Measurements from ENCODE around the gene PRSS53.
"Not testable (repeated sequence)": the region's sequence is repeated elsewhere in the genome, so short reads cannot be mapped to it uniquely, and the experiment has no call there.

The PRSS53 gene

DNA sequence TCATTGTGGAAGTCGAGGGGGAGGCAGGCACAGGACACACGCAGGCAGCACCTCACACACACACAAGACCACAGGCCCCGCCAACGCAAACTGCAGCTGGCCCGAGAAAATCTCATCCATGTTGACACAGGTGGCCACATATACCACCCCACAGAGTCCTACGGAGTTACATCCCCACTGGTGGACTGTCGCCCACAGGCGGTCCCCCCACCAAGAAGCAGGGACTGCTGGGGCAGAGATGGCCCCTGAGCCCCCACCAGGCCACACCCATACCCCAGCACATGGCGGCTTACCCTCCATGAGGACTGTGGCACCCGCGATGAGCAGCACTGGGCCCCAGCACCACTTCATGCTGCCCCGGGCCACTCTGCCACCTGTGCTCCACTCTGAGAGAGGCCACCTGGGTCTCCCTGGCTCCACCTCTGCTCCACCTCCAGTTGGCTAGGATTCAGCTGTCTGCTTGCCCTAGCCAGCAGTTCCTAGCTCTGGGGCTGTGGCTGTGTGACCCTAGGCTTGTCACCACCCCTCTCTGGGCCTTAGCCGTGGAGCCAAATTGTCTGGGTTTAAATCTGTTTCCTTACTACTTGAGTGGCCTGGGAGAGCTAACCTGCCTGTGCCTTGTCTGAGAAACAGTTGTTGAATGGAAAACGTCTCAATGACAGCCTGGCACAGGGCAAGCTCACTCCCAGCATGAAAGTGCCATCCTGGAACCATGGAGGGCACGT, at the start of gene PRSS53:
TSS of gene PRSS53 (minus strand) at position 485 of the 725 bp plus-strand sequence. CDS start at position 351, 134 bp downstream.
- DNase-seq = no peak

DNA sequence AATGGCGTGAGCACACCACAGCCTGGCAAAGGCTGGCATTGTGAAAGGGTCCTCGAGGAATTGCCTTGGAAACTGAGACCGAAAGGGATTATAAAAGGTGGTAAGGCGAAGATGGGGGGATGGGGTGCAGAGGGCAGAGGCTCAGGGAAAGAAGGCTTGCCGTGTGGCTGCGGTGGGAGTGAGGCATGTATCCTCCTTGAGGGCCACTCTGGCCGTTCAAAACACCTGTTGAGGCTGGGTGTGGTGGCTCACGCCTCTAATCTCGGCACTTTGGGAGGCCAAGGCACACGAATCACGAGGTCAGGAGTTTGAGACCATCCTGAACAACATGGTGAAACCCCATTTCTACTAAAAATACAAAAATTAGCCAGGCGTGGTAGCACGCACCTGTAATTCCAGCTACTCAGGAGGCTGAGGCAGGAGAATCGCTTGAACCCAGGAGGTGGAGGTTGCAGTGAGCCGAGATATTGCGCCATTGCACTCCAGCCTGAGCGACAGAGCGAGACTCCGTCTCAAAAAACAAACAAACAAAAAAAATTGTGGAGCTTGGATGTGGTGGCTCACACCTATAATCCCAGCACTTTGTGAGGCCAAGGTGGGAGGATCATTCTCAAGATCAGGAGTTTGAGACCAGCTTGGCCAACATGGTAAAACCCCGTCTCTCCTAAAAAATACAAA, 48.2 kb upstream of the PRSS53 start:
- DNase-seq = not testable (repeated sequence)

DNA sequence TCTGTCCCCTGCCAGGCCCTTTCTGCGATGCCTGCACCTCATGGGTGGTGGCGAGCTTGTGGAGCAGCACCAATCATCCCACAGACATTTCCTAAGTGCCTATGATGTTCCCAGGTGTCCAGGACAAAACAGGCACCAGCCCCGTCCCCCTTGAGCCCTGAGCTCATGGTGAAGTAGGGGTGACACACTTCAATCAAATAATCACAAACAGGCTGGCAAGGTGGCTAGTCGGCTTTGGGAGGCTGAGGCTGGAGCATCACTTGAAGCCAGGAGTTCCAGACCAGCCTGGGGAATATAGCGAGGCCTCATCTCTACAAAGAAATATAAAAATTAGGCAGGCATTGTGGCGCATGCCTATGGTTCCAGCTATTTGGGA, 47.5 kb upstream of the PRSS53 start:
- no peak for DNase-seq

DNA sequence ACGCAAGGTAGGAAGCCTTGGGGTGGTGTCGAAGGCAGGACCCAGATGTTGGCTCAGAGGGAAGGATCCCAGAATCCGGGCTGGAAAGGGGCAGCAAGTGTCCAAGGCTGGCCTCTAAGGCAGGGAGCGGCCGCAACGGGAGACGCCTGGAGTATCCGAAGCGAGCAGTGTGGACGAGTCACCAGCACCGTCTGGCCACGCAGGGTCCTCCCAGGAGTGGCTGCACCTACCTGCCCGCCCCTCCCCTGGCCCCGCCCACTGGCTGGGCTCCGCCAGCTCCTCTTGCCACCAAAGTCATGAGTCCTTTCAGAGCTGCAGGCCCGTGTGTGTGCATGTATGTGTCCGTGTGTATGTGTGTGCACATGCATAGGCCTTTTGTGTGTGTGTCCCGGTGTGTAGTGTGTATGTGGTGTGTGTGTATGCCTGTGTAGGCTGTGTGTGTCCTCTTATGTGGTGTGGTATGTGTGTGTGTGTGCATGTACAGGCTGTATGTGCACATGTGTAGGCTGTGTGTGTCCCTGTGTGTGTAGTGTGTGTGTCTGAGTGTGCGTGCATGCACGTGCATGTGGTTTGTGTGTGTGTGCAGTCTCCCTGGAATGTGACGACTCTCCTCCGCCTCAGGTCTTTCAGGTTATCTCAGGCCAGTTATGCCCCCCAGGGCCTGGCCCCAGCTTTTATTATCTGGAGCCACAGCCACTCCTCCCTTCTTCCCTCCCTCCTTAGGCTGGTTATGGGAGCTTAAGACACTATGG, 47.0 kb upstream of the PRSS53 start, which contains the start of gene PRSS8:
TSS of gene PRSS8 (minus strand) at position 193 of the 752 bp plus-strand sequence. CDS start 229 bp downstream, outside the sequence.
- DNase-seq = no peak

DNA sequence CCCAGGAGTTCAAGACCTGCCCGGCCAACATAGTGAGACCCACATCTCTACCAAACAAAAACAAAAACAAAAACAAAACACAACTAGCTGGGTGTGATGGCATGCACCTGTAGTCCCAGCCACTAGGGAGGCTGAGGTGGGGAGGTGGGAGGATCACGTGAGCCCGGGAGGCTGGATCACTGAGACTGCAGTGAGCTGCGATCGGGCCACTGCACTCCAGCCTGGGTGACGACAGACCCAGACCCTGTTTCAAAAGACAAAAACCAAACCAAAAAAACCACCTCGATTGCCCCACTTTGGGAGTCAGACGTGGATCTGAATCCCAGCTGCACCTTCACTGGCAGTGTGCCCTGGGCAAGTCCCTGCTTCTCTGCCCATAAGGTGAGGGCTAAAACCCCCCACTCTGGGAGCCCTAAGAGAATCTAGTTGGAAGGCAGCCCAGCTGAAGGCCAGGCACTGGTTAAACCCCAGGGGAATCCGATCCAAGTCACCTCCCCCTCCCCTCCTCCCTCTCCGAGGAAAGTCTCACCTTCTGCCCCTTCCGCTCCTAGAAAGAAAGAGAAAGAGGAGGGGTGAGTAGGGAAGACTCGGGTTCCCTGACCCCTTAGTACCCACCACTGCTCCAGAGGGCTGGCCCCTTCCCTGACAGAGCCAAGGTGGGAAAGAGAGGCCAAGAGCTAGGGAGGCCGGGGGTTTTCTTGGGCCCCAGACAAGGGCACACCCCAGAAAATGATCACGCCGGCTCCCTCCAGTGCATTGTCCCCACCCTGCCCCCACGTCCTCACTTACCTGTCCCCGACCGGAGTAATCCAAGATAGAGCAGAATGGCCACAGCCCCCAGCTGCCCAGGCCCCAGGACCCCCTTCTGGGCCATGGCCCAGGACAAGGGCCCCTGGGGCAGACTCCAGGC, 46.1 kb upstream of the PRSS53 start:
- no peak for DNase-seq

DNA sequence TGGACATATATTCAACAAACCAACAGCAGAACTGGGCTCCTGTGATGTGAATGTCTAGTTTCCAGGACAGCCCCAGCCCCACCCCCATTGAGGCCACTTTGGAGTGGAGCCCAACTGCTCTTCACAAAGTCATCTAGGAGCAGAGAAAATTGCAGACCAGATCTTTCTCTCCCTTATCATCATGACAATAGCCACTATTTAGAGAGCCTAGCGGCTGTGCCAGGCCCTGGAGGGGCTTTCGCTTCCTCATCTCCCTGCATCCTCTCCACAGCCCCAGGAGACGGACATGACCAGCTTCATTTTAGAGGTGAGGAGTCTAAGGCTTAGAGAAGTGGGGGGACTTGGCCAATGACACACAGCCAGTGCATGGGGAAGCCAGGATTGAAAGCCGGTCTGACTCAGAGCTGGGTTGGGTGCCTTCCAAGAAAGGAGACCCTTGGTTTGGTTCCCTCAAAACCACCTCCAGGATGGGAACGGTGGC, 45.4 kb upstream of the PRSS53 start:
- no peak for DNase-seq

DNA sequence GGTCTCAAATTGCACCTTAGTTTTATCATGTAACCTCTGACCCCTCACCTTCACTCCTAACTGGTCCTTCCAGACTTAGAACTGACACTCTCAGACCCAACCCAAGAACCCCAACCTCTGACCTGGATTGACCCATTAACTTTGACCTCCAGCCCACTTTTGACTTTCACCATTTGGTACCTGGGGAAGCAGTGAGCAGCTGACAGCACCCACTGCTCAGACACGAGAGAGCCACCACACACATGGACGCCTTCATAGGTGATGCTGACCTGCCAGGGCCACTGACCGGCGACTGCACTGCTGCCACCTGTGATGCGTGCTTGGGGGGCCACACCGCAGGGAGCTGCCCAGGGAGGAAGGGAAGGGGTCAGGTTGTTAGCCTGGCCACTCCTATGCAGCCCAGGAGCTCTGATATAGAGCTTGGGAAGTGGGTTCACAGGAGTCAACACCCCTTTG, 44.3 kb upstream of the PRSS53 start:
- DNase-seq = no peak

DNA sequence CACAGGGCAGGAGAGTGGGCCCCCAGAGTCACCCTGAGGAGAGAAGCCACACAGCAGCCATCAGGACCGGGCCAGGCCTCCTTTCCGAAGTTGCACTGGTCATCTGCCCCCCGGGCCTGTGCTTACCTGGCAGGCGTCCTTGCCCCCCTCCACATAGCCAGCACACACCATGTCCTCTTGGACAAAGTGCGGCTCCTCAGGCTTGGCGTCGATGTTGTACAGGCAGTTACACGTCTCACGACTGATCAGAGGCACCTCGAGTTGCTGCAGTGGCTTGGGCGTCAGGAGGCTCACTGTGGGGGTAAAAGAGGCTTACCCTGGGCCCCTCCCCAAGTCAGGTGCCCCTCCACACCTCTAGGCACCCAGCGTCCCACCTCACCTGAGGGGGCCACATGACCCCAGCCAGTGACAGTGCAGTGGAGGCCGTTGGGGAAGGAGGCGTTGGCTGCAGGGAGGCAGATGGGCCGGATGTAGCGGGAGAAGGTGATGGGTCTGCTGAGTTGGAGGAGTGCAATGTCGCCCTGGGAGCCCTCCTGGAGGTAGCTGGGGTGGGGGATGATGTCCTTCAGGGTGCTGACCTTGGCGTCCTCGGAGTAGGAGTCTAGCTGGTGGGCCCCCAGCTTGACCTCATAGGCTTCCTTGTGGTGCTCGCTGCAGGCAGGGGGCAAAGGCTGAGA, 43.7 kb upstream of the PRSS53 start:
- no peak for DNase-seq

DNA sequence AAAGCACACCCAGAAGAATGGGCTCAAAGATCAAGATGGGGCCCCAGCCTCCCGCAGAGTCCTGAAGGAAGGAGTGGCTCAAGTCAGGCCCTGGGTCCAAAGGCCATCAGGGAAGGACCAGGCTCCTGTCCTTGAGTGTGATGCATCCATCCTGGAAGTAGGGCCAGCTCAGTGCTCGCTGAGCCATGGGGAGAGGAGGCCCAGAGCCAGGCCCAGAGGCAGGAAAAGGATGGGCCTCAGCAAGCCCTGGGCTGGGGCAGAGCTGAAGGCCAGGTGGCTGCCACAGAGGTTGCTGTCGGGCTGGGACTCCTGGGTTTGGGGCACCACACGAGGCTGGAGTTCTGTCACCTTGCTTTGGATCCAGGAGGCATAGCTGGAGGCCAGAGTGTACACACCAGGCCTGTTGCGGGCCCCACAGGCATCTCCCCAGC, 43.1 kb upstream of the PRSS53 start:
- no peak for DNase-seq

DNA sequence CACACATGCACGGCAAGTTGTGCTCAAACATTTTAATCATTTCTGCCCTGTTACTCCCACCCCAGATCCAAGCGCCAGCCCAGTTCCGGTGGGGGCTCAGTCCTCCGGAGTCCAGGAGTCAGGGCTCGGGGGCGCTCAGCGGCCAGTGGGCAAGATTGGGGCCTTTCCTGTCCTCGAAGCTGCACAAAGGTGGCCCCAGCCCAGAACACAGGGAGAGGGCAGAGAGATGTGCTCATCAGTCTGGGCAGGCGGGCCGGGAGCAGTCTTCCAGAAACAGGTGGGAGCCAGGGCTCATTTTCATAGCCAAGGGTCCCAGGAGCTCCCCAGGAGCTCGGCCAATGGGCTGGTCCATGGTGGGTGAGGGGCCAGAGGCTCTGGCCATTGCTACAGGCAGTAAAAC, 42.7 kb upstream of the PRSS53 start:
- DNase-seq = no peak

DNA sequence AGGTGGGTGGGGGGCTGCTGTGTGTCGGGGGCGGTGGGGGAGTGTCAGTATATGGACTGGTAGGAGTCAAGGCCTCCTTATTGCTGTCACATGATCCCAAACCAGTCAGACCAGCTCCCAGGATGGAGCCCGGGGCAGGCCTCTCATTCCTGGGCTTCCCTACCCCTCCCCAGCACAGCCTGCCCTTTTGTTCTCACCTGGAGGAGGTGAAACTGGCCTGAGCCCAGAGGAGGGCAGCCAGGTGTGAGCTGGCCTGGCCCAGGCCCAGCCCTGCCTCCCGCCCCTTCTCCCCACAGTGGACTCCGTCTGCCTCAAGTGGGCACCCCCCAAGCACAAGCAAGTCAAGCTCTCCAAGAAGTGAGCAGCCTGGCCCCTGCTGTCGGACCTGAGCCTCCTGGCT, 42.2 kb upstream of the PRSS53 start:
- DNase-seq = no peak

DNA sequence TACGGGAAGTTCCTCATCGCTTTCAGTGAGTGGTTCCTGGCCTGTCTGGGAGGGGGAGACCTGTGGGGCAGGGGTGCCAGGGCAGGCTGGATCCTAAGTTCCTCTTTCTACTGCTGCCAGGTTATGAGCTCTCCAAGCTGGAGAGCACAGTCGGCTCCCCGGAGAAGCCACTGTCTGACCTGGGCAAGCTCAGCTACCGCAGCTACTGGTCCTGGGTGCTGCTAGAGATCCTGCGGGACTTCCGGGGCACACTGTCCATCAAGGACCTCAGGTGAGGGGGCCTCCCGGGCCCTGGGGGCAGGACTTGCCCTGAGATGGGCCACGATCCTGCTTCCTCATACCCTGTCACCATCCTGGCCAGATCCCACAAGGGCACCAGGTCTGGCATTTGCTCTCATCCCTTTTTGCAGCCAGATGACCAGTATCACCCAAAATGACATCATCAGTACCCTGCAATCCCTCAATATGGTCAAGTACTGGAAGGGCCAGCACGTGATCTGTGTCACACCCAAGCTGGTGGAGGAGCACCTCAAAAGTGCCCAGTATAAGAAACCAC, 41.7 kb upstream of the PRSS53 start:
- no peak for DNase-seq

DNA sequence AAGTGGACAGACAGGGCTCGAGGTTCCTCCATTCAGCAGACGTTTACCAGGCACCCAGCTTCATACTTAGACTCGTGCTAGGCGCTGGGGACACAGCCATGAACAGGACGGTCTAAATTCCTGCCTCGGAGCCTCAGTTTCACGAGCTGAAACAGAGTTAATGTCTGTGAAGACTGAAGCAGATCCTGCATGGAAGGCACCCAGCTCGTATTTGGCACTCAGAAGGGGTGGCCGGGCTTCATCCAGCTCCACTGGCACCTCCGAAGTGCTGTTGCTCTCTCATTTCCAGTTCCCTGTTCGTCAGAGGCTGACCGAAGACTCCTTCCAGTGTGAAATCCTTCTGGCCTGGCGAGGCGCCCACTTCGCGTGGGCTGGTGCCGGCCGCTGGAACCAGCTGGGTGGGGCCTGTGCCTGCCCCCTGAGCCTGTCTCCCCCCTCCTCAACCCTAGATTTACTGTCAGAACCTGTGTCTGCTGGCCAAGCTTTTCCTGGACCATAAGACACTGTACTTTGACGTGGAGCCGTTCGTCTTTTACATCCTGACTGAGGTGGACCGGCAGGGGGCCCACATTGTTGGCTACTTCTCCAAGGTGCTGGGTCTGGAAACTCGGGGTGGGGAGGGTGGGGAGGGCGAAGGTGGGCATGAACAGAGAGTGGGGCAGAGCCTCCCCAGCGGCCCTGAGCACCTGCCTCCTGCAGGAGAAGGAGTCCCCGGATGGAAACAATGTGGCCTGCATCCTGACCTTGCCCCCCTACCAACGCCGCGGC, 41.0 kb upstream of the PRSS53 start:
- no peak for DNase-seq

DNA sequence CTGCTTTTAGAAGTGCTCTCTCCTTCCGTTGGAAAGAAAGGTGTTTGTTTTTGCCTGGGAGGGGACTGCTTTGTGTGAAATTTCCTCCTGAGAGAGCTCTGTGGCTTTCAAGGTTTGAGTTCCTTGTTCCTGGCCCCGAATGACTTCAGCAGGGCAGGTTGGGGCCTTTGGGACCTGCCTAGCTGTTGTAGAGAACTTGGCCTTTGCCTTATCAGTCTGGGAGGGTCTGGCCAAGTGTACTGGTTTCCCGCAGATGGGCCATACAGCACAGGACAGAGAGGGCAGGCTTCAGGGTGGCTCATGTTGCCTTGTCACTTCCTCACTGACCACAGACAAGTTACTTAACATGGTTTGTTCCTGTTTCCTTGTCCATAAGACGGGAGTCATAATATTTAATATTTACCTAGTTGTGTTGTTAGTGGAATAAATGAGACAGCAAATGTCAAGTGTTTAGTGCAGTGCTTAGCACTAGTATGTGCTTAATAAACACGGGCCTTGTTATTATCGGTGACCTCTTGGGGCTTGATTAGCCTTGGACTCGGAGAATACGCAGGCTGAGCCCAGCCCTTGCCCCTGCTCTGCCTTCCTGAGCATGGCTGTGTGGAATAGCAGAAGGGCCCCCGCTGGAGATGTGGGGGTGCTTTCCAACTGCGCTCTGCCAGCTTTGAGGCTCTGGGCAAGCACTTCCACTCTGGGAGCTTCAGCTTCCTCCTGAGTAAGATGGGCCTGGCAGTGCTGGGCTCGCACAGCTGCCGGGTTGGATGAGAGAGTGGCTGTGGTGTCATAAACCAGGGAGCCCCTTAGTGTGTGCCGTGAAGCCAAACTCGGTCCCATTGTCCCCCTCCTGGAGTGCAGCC, 40.2 kb upstream of the PRSS53 start:
- DNase-seq = no peak

DNA sequence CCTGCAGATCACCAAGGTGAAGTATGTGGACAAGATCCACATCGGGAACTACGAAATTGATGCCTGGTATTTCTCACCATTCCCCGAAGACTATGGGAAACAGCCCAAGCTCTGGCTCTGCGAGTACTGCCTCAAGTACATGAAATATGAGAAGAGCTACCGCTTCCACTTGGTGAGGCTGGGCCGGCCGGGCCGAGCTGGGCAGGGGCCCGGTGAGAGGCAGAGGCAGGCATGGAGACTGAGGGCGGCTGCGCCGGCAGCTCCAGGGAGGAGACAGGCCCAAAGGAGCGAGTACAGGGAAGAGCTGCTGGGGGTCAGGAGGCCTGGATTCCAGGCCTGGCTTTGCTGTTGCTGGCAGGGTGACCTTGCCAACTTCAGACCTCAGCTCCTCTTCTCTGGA, 38.4 kb upstream of the PRSS53 start:
- DNase-seq = no peak

DNA sequence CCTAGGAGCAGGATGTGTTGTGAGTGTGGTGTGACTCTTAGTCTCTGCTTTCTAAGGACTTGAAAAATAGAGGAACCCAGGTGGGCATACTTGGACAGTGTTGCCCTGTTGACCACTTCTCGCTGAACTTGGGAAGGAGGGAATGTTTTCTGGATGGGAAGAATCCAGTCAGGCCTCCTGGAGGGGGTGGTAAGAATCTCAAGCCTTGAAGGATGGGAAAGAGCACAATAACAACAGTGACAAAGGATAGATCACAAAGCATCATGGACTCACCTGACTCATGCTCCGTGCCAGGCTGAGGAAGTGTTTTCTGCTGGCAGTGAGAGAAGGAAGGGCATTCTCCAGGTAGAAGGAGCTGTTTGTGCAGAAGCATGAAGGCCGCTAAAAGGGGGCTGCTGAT, 37.1 kb upstream of the PRSS53 start:
- no peak for DNase-seq

DNA sequence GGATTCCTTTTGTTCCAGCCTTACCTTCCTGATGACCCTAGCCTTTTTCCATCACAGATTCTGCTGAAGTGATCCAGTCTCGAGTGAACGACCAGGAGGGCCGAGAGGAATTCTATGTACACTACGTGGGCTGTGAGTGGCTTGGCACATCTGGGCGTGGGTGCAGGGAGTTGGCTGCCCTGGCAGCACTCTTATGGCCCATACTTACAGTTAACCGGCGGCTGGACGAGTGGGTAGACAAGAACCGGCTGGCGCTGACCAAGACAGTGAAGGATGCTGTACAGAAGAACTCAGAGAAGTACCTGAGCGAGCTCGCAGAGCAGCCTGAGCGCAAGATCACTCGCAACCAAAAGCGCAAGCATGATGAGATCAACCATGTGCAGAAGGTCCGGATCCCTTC, 31.4 kb upstream of the PRSS53 start:
- DNase-seq = no peak

DNA sequence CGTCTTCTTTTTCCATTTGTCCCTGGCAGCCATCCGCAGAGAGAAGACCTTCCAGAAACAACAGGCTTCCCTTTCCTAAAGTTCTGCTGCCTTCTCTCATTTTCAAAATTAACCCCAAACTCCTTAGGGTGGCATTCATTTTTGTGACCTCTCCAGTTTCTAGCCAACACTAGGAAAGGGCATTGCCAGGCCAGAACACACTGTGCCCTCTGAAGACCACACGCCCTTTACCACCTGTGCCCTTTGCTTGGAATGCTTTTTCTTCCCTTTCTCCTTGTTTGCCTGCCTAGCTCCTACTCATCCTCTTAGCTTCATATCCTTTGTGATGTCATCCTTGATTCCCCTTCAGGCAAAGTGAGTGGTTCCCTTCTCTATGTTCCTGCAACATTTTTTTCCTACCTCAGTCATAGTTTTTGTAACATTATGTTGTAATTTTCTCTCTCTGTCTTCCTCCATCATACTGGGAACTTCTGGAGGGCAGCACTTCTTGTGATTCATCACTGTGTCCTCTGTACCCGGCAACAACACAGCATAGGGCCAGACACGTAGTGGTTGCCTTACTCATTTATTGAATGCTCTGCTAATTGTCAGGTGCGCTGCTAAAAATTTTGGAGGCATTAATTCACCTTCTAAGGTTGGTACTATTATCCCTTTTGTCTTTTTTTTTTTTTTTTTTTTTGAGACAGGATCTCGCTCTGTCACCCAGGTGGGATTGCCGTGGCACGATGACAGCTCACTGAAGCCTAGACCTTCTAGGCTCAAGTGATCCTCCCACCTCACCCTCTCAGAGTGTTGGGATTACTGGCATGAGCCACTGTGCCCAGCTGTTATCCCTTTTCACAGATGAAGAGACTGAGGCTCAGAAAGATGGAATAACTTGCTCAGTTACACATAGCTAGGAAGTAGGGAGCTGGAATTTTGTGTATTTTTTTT, 29.7 kb upstream of the PRSS53 start:
- DNase-seq = no peak
